ENCODE data around the gene PDCD4.

Gene PDCD4

GRCh38 chr10:110834629-110835301 is 37.0 kb upstream of the PDCD4 start:
- CTCF ChIA-PET = interaction anchor here (0.6 kb wide), 1 partner anchor 58 kb away, joined by 3 read pairs; no protein-coding TSS in a partner anchor
- DNase-seq (ENCODE audit: low spot score) = no peak
- POLR2A ChIA-PET (ENCODE audit: low non-redundant PET) = no interaction called here

GRCh38 chr10:110835841-110836240 is 35.9 kb upstream of the PDCD4 start:
- CTCF ChIA-PET = no interaction called here
- POLR2A ChIA-PET (ENCODE audit: low non-redundant PET) = no interaction called here
- DNase-seq (ENCODE audit: low spot score) = no peak
- no peak for TF ChIP-seq CTCF (conservative IDR thresholded peaks at IDR 0.05; ENCODE audit: low read depth)
- peak overlapping the region; percentile 63 for H3K27ac ChIP-seq

More at GRCh38 chr10:110834629-110835301, 37.0 kb upstream of the PDCD4 start:
- TF ChIP-seq CTCF (conservative IDR thresholded peaks at IDR 0.05; ENCODE audit: low read depth) = no peak
- H3K27ac ChIP-seq = peak overlapping the region; percentile 63

GRCh38 chr10:110836706-110837105 is 35.0 kb upstream of the PDCD4 start:
- TF ChIP-seq CTCF (conservative IDR thresholded peaks at IDR 0.05; ENCODE audit: low read depth) = no peak
- ChIA-PET CTCF (interaction anchor here (0.7 kb wide), 1 partner anchor 158 kb away, joined by 3 read pairs; no protein-coding TSS in a partner anchor), POLR2A (ENCODE audit: low non-redundant PET) (no interaction called here)
- DNase-seq (ENCODE audit: low spot score) = no peak
- no peak overlapping the region for H3K27ac ChIP-seq

- no peak for DNase-seq (ENCODE audit: low spot score)
- ChIA-PET POLR2A (ENCODE audit: low non-redundant PET) (no interaction called here), CTCF (no interaction called here)
- no peak for TF ChIP-seq CTCF (conservative IDR thresholded peaks at IDR 0.05; ENCODE audit: low read depth)
- no peak overlapping the region for H3K27ac ChIP-seq
Measured at GRCh38 chr10:110837418-110838171, 34.1 kb upstream of the PDCD4 start.

GRCh38 chr10:110840225-110840922 is 31.4 kb upstream of the PDCD4 start:
- DNase-seq (ENCODE audit: low spot score) = no peak
- peak overlapping the region; percentile 57 for H3K27ac ChIP-seq
- ChIA-PET CTCF (interaction anchor here (0.8 kb wide), 1 partner anchor 520 kb away, joined by 3 read pairs; no protein-coding TSS in a partner anchor), POLR2A (ENCODE audit: low non-redundant PET) (no interaction called here)
- no peak for TF ChIP-seq CTCF (conservative IDR thresholded peaks at IDR 0.05; ENCODE audit: low read depth)

GRCh38 chr10:110840923-110841428 is 30.8 kb upstream of the PDCD4 start:
- CTCF ChIA-PET = no interaction called here
- DNase-seq (ENCODE audit: low spot score) = no peak
- POLR2A ChIA-PET (ENCODE audit: low non-redundant PET) = no interaction called here
- H3K27ac ChIP-seq = peak overlapping the region; percentile 57
- TF ChIP-seq CTCF (conservative IDR thresholded peaks at IDR 0.05; ENCODE audit: low read depth) = no peak
